DMS53 (cell line): Measurements from ENCODE around the gene HNRNPLL.
"Not testable (repeated sequence)": the region's sequence is repeated elsewhere in the genome, so short reads cannot be mapped to it uniquely, and the experiment has no call there.

ENCODE experiments used
- DNase-seq: peaks from one replicate; lab custom pipeline; 2025; lab: John Stamatoyannopoulos, UW

The HNRNPLL gene

GRCh38 chr2:38552259-38552658 is 50.5 kb downstream of the HNRNPLL start:
- no peak for DNase-seq

GRCh38 chr2:38551746-38552145 is 51.0 kb downstream of the HNRNPLL start:
- no peak for DNase-seq

GRCh38 chr2:38551171-38551570 is 51.6 kb downstream of the HNRNPLL start:
- no peak for DNase-seq

GRCh38 chr2:38549851-38550250 is 52.9 kb downstream of the HNRNPLL start:
- DNase-seq: no peak

- DNase-seq: no peak
These were observed 53.5 kb downstream of the HNRNPLL start for GRCh38 chr2:38549071-38549704.

GRCh38 chr2:38547791-38548190 is 54.9 kb downstream of the HNRNPLL start:
- no peak for DNase-seq

- DNase-seq: no peak
These were observed 56.1 kb downstream of the HNRNPLL start for GRCh38 chr2:38546585-38546984.

GRCh38 chr2:38546064-38546463 is 56.7 kb downstream of the HNRNPLL start:
- no peak for DNase-seq

GRCh38 chr2:38542248-38542631 is 60.5 kb downstream of the HNRNPLL start:
- not testable (repeated sequence) for DNase-seq

GRCh38 chr2:38540580-38541286 is 62.0 kb downstream of the HNRNPLL start:
- DNase-seq: no peak

GRCh38 chr2:38539086-38539485 is 63.6 kb downstream of the HNRNPLL start:
- no peak for DNase-seq

- DNase-seq: no peak
These were observed 64.7 kb downstream of the HNRNPLL start for GRCh38 chr2:38537937-38538525.

- DNase-seq: not testable (repeated sequence)
These were observed 65.4 kb downstream of the HNRNPLL start for GRCh38 chr2:38537296-38537695.

- peak; percentile 83 for DNase-seq
These were observed 66.8 kb downstream of the HNRNPLL start for GRCh38 chr2:38535744-38536506.

- DNase-seq: no peak
These were observed 67.4 kb downstream of the HNRNPLL start for GRCh38 chr2:38535404-38535743.

- DNase-seq: no peak
These were observed 67.9 kb downstream of the HNRNPLL start for GRCh38 chr2:38534746-38535403.

GRCh38 chr2:38533757-38534545 is 68.8 kb downstream of the HNRNPLL start:
- peak; percentile 4 for DNase-seq

- DNase-seq: peak; percentile 24
These were observed 69.5 kb downstream of the HNRNPLL start for GRCh38 chr2:38533180-38533579.

GRCh38 chr2:38532366-38532765 is 70.4 kb downstream of the HNRNPLL start:
- no peak for DNase-seq

GRCh38 chr2:38529208-38529607 is 73.5 kb downstream of the HNRNPLL start:
- DNase-seq: no peak

- no peak for DNase-seq
These were observed 74.2 kb downstream of the HNRNPLL start for GRCh38 chr2:38528534-38528933.
